Right atrium auricular region (tissue), 2 donors: ENCODE data around the gene CKAP2L. TPM values are rescaled to one million over a fixed set of nuclear protein-coding genes. Genes with fewer than 3 reads are reported as not detected.
A peak's percentile ranks its signal among the peaks of the same experiment; 100 is the strongest.
"Not testable (repeated sequence)": the region's sequence is repeated elsewhere in the genome, so short reads cannot be mapped to it uniquely, and the experiment has no call there.

Experiments used
- DNase-seq: peaks from one replicate; pipeline ENCODE4 v3.0.0-alpha.2; 2019; ENCODE audit warnings: low spot score
- H3K27ac ChIP-seq, 2 donors: fragments of 200-600 bp; sonication (generic); 1 replicate in 1 of 2; 2 replicates in 1 of 2; pipeline ENCODE4 v1.5.1; 2016 to 2019
- H3K27me3 ChIP-seq, 2 donors: fragments of 200-600 bp; sonication (generic); one replicate each; pipeline versions ENCODE4 v1.5.1 to v1.6.0; 2017 to 2019
- H3K36me3 ChIP-seq: fragments of 200-600 bp; sonication (generic); one replicate; pipeline ENCODE4 v1.5.1; 2016
- H3K4me1 ChIP-seq, 2 donors: fragments of 200-600 bp; sonication (generic); one replicate each; pipeline versions ENCODE4 v1.5.1 to v1.6.0; 2017 to 2019
- H3K4me3 ChIP-seq, 2 donors: fragments of 200-600 bp; sonication (generic); 1 replicate in 1 of 2; 2 replicates in 1 of 2; pipeline ENCODE4 v1.5.1; 2017 to 2019; ENCODE audit warnings: mild to moderate bottlenecking in 1 of 2, moderate library complexity in 1 of 2
- H3K9me3 ChIP-seq, 2 donors: fragments of 200-600 bp; sonication (generic); one replicate each; pipeline ENCODE4 v1.5.1; 2019
- CTCF ChIP-seq, 2 donors: fragments of 200-600 bp; sonication (generic); IDR thresholded peaks; one replicate each; pipeline ENCODE4 v1.5.1; 2019; ENCODE audit warnings: antibody characterized with exemption in 2 of 2
- total RNA-seq, 2 donors: library from RNA; depleted of rRNA; stranded (reverse); fragments of >200 nt; gene quantifications; one replicate each; pipeline ENCODE4 v1.1.0, GENCODE V29; 2016

CKAP2L gene
- total RNA-seq, 2 donors from 2014 or later: 0.82 TPM; not detected in 1

DNA sequence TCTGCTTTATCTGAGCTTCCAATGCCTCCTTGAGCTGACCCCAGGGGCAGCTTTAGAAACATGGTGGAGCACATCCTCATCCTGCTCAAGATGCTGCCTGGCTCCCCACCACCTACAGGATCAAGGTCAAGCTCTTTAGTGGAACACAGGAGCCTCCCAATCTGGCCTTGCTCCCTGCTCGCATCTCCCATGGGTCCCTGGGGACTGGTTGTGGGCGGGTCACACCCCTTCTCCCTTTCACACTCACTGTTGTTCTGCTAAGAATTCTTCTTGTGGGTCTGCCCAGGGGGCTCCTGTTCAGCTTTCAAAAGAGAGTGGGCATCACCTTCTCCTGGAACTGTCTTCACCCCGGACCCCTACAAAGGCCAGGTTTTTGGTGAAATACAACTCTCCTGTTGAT lies 51.9 kb downstream of the CKAP2L start:
- no peaks in the 10 kb centered on the region for H3K9me3 ChIP-seq
- peak; percentile 23 for DNase-seq
- H3K4me1 ChIP-seq: no peaks in the 10 kb centered on the region
- no peaks in the 10 kb centered on the region for H3K27me3 ChIP-seq
- H3K4me3 ChIP-seq: no peak overlapping the region
- H3K36me3 ChIP-seq: no peaks in the 10 kb centered on the region
- no peak for TF ChIP-seq CTCF (IDR thresholded peaks at IDR 0.05)
- H3K27ac ChIP-seq: no peak overlapping the region

DNA sequence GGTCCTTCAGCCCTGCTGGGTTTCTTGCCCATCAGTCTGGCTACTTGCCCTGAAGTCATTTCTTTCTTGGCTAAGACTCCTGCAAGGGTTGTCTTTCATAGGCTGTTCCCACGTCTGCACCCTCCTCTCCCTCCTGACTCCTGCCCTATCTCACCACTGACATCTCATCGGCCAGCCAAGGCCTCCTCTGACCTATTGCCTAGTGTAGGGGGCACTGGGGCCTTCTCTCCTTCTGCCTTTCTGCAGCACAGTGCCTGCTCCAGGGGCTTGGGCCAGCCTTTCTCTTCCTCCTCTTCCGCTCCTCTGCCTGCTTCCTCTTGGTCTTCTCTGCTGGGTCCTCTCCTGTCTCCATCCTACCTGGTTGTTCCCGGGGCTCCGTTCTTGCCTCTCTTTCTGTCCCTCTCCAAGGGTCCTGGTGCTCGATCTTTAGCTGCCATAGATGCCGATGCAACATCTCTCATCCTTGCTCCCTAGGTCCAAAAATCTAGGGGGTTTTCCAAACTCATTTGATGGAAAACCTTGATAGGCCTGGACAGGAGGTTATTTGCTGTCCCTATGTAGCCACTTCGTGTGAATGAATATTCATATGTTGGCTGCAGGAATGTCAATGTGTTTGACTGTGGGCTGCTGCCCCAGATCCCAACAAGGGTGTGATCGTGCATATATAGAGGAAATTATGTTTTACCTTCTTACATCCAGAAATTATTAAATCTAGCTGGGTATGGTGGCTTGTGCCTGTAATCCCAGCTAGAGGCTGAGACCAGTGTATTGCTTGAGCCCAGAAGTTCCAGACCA lies 53.3 kb downstream of the CKAP2L start:
- H3K4me3 ChIP-seq: no peak overlapping the region
- no peaks in the 10 kb centered on the region for H3K9me3 ChIP-seq
- no peaks in the 10 kb centered on the region for H3K4me1 ChIP-seq
- no peaks in the 10 kb centered on the region for H3K27me3 ChIP-seq
- H3K27ac ChIP-seq: no peak overlapping the region
- TF ChIP-seq CTCF (IDR thresholded peaks at IDR 0.05): no peak
- no peaks in the 10 kb centered on the region for H3K36me3 ChIP-seq
- DNase-seq: peak; percentile 36

DNA sequence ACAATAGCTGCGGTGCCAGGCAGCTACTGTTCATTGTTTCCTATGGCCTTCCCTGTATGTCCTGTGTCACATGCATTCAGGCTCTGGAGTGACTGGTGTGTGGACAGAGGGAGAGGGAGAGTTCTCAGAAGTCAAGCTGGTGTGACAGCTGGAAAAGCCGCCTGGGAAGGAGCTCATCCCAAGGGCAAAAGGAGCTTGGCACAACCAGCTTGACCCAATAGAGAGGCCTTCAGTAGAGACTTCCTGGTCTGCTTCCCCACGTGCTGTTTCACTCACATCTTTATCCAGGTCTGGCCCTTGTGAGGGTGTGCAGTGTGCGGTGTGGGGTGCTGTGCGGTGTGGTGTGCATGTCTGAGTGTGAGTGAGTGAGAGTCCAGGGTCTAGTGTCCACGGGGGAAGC lies 54.7 kb downstream of the CKAP2L start:
- Histone ChIP-seq H3K4me3 (no peak overlapping the region), H3K9me3 (no peaks in the 10 kb centered on the region), H3K27ac (no peak overlapping the region), H3K36me3 (no peaks in the 10 kb centered on the region), H3K27me3 (no peaks in the 10 kb centered on the region), H3K4me1 (no peaks in the 10 kb centered on the region)
- DNase-seq: peak; percentile 28
- TF ChIP-seq CTCF (IDR thresholded peaks at IDR 0.05): no peak

- no peak overlapping the region for H3K27ac ChIP-seq
- H3K4me1 ChIP-seq: no peaks in the 10 kb centered on the region
- no peak overlapping the region for H3K4me3 ChIP-seq
- DNase-seq: no peak
- no peaks in the 10 kb centered on the region for H3K9me3 ChIP-seq
- no peaks in the 10 kb centered on the region for H3K27me3 ChIP-seq
- no peak for TF ChIP-seq CTCF (IDR thresholded peaks at IDR 0.05)
- H3K36me3 ChIP-seq: no peaks in the 10 kb centered on the region
Measured at GRCh38 chr2:112708968-112709367, 55.4 kb downstream of the CKAP2L start.

DNA sequence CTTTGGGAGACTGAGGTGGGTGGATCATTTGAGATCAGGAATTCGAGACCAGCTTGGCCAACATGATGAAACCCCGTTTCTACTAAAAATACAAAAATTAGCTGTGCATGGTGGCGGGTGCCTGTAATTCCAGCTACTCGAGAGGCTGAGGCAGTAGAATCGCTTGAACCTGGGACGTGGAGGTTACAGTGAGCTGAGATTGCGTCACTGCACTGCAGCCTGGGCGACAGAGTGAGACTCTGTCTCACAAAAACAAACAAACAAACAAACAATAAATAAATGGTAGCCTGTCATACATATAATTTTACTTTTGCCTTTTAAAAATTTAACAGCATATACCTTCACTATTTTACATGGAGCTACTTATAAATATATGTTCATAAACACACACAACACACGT lies 57.5 kb downstream of the CKAP2L start:
- H3K36me3 ChIP-seq, H3K27me3 ChIP-seq, H3K27ac ChIP-seq, DNase-seq, H3K4me1 ChIP-seq, H3K9me3 ChIP-seq, H3K4me3 ChIP-seq: not testable (repeated sequence)

- Histone ChIP-seq H3K4me1 (no peaks in the 10 kb centered on the region), H3K4me3 (no peak overlapping the region), H3K27me3 (no peaks in the 10 kb centered on the region), H3K27ac (no peak overlapping the region), H3K36me3 (no peaks in the 10 kb centered on the region), H3K9me3 (no peaks in the 10 kb centered on the region)
- DNase-seq: peak; percentile 21
- TF ChIP-seq CTCF (IDR thresholded peaks at IDR 0.05): no peak
Measured at GRCh38 chr2:112706170-112706664, 58.2 kb downstream of the CKAP2L start.
